Smooth muscle cell (in vitro differentiated cells): Measurements from ENCODE around the gene MRPS2. TPM values are rescaled to one million over a fixed set of nuclear protein-coding genes. Genes with fewer than 3 reads are reported as not detected.

ENCODE experiments used
- DNase-seq: peaks from one replicate; lab custom pipeline; 2025; ENCODE audit not compliant: unreplicated experiment; lab: John Stamatoyannopoulos, UW
- H2AFZ ChIP-seq: fragments of 200-600 bp; sonication (generic); 2 replicates; pipeline ENCODE4 v1.6.0; 2016; ENCODE audit warnings: antibody characterized with exemption, low read depth, mild to moderate bottlenecking
- H3F3A ChIP-seq: fragments of 200-600 bp; sonication (generic); 2 replicates; pipeline ENCODE4 v1.6.0; 2017; ENCODE audit warnings: antibody characterized with exemption, low read depth
- H3K27ac ChIP-seq: fragments of 200-600 bp; sonication (generic); 2 replicates; pipeline ENCODE4 v1.5.1; 2016; ENCODE audit warnings: low read depth, mild to moderate bottlenecking
- H3K27me3 ChIP-seq: fragments of 200-600 bp; sonication (generic); 2 replicates; pipeline ENCODE4 v1.6.1; 2016; ENCODE audit warnings: low read depth, mild to moderate bottlenecking
- H3K36me3 ChIP-seq: fragments of 200-600 bp; sonication (generic); 2 replicates; pipeline ENCODE4 v1.5.1; 2016; ENCODE audit warnings: low read depth
- H3K4me1 ChIP-seq: fragments of 200-600 bp; sonication (generic); 2 replicates; pipeline ENCODE4 v1.5.1; 2016; ENCODE audit warnings: low read depth
- H3K4me2 ChIP-seq: fragments of 200-600 bp; sonication (generic); 2 replicates; pipeline ENCODE4 v1.6.0; 2016; ENCODE audit warnings: mild to moderate bottlenecking
- H3K4me3 ChIP-seq: fragments of 200-600 bp; sonication (generic); 2 replicates; pipeline ENCODE4 v1.5.1; 2016; ENCODE audit warnings: mild to moderate bottlenecking
- H3K79me2 ChIP-seq: fragments of 200-600 bp; sonication (generic); 2 replicates; pipeline ENCODE4 v1.6.0; 2016; ENCODE audit warnings: low read depth, mild to moderate bottlenecking
- H3K9ac ChIP-seq: fragments of 200-600 bp; sonication (generic); 2 replicates; pipeline ENCODE4 v1.6.0; 2016; ENCODE audit warnings: low read depth
- H3K9me3 ChIP-seq: fragments of 200-600 bp; sonication (generic); replicated peaks from 2 replicates; pipeline ENCODE4 v1.5.1; 2016; ENCODE audit warnings: low read depth
- H4K20me1 ChIP-seq: fragments of 200-600 bp; sonication (generic); 2 replicates; pipeline ENCODE4 v1.6.0; 2016; ENCODE audit warnings: low read depth
- CTCF ChIP-seq: fragments of 200-600 bp; sonication (generic); IDR thresholded peaks from 2 replicates; pipeline ENCODE4 v1.5.1; 2017; ENCODE audit warnings: borderline replicate concordance, mild to moderate bottlenecking, antibody characterized with exemption; ENCODE audit not compliant: insufficient read depth, poor library complexity, severe bottlenecking
- WGBS: methylation state at CpG from one replicate; pipeline ENCODE4 v1.1.7; 2016; ENCODE audit warnings: low lambda C conversion rate; 5-methylcytosine and 5-hydroxymethylcytosine counted together
- polyA plus RNA-seq: library from polyadenylated mRNA; unstranded; fragments of >200 nt; fragmentation: Nextera tagmentation; extraction: Ambion mirVana; gene quantifications from 2 replicates; pipeline ENCODE4 v1.2.1, GENCODE V29; 2016
- total RNA-seq: library from RNA; depleted of rRNA; stranded (reverse); fragments of >200 nt; gene quantifications from 2 replicates; pipeline ENCODE4 v1.2.3, GENCODE V29; 2014

The MRPS2 gene
- total and polyA plus RNA-seq, 2 experiments from 2014 or later = 30.7 to 49.0 TPM

- no peak for TF ChIP-seq CTCF
Measured at GRCh38 chr9:135551456-135551855, 51.0 kb downstream of the MRPS2 start.

GRCh38 chr9:135552021-135552697, 51.7 kb downstream of the MRPS2 start:
- Histone ChIP-seq H3K27me3 (no peaks in the 10 kb centered on the region), H3K36me3 (no peaks in the 10 kb centered on the region), H3K4me1 (no peaks in the 10 kb centered on the region), H3K79me2 (no peaks in the 10 kb centered on the region), H4K20me1 (no peaks in the 10 kb centered on the region), H3K27ac (no peak overlapping the region), H3K4me2 (no peak overlapping the region), H3K9ac (no peak overlapping the region), H3F3A (no peaks in the 10 kb centered on the region), H2AFZ (no peak overlapping the region), H3K4me3 (no peak overlapping the region), H3K9me3 (no peaks in the 10 kb centered on the region)
- DNase-seq = no peak
- TF ChIP-seq CTCF = no peak
- WGBS = 87% methylated on average over 16 of the region's 18 CpGs

More at GRCh38 chr9:135551456-135551855, 51.0 kb downstream of the MRPS2 start:
- H3K79me2 ChIP-seq = no peaks in the 10 kb centered on the region
- H3K9ac ChIP-seq = no peak overlapping the region
- no peak for DNase-seq
- no peak overlapping the region for H2AFZ ChIP-seq
- no peaks in the 10 kb centered on the region for H3F3A ChIP-seq
- no peaks in the 10 kb centered on the region for H3K4me1 ChIP-seq
- no peaks in the 10 kb centered on the region for H3K9me3 ChIP-seq
- 96% methylated on average over 10 of the region's 13 CpGs for WGBS
- H3K27me3 ChIP-seq = no peaks in the 10 kb centered on the region
- no peaks in the 10 kb centered on the region for H3K36me3 ChIP-seq
- no peak overlapping the region for H3K27ac ChIP-seq
- no peak overlapping the region for H3K4me2 ChIP-seq
- no peaks in the 10 kb centered on the region for H4K20me1 ChIP-seq
- no peak overlapping the region for H3K4me3 ChIP-seq

- DNase-seq = no peak
- Histone ChIP-seq H4K20me1 (no peaks in the 10 kb centered on the region), H3K9ac (no peak overlapping the region), H3K4me1 (no peaks in the 10 kb centered on the region), H3F3A (no peaks in the 10 kb centered on the region), H3K27me3 (no peaks in the 10 kb centered on the region), H3K4me2 (no peak overlapping the region), H2AFZ (no peak overlapping the region), H3K9me3 (no peaks in the 10 kb centered on the region), H3K4me3 (no peak overlapping the region), H3K36me3 (no peaks in the 10 kb centered on the region), H3K79me2 (no peaks in the 10 kb centered on the region), H3K27ac (no peak overlapping the region)
- WGBS = 96% methylated on average over 6 of the region's 19 CpGs
- no peak for TF ChIP-seq CTCF
Measured at GRCh38 chr9:135552698-135553171, 52.3 kb downstream of the MRPS2 start.

Other genes with a start within 250 kb of the MRPS2 start
- gene PPP1R26, start 20.9 kb upstream of the MRPS2 start, total RNA-seq = 7.3 and 8.1 TPM in 2 replicates
- 6.2 and 7.7 TPM in 2 replicates for gene PPP1R26, start 20.9 kb upstream of the MRPS2 start, polyA plus RNA-seq
- 0.85 and 0.99 TPM in 2 replicates for gene LCN1, start 20.8 kb downstream of the MRPS2 start, total RNA-seq
- gene LCN1, start 20.8 kb downstream of the MRPS2 start, polyA plus RNA-seq = 3.5 and 5.6 TPM in 2 replicates
- gene OBP2A, start 45.4 kb downstream of the MRPS2 start, total RNA-seq = not detected in 2 replicates
- 0.61 TPM in 1 of 2 replicates, not detected in the other for gene OBP2A, start 45.4 kb downstream of the MRPS2 start, polyA plus RNA-seq
- gene PAEP, start 61.1 kb downstream of the MRPS2 start, total RNA-seq = 1.4 and 6.3 TPM in 2 replicates
- gene PAEP, start 61.1 kb downstream of the MRPS2 start, polyA plus RNA-seq = 5.3 TPM in 1 of 2 replicates, not detected in the other
- gene GLT6D1, start 138.9 kb downstream of the MRPS2 start, total RNA-seq = not detected in 2 replicates
- gene GLT6D1, start 138.9 kb downstream of the MRPS2 start, polyA plus RNA-seq = not detected in 2 replicates
- gene LCN9, start 162.6 kb downstream of the MRPS2 start, total RNA-seq = 15.6 and 22.0 TPM in 2 replicates
- 20.8 and 45.2 TPM in 2 replicates for gene LCN9, start 162.6 kb downstream of the MRPS2 start, polyA plus RNA-seq
- not detected in 2 replicates for gene SOHLH1, start 198.8 kb downstream of the MRPS2 start, total RNA-seq
- not detected in 2 replicates for gene SOHLH1, start 198.8 kb downstream of the MRPS2 start, polyA plus RNA-seq
- gene KCNT1, start 201.5 kb downstream of the MRPS2 start, total RNA-seq = not detected in 2 replicates
- gene KCNT1, start 201.5 kb downstream of the MRPS2 start, polyA plus RNA-seq = 0.30 TPM in 1 of 2 replicates, not detected in the other